ENCODE results near the gene ARL14EP.

DNA sequence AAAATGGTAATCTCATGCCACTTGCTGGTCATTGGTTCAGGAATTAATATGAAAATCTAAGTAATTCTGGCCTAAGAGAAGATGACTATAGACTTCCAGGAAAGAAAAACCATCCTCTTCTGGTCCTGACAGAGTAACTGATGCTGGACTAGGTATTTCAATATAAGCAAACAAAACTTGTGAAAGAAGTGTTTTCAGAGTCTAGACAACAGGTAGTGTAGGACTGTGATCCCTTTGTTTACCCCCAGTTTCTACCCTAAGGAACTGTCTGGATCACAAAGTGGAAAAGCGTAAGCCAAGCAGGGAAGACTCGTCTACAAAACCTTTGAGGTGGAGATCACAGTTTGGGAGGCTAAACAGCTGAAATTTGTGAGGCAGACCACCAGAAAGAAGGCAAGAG, 30.4 kb upstream of the ARL14EP start:
- TF ChIP-seq BHLHE40 (IDR thresholded peaks at IDR 0.05; ENCODE audit: borderline replicate concordance), result no peak
- TF ChIP-seq NFRKB (IDR thresholded peaks at IDR 0.05), result no peak
- no peak for TF ChIP-seq FOXA1 (IDR thresholded peaks at IDR 0.05)
- TF ChIP-seq HDGF (IDR thresholded peaks at IDR 0.05; ENCODE audit: borderline replicate concordance), result no peak
- TF ChIP-seq ELF4 (IDR thresholded peaks at IDR 0.05), result no peak
- TF ChIP-seq TARDBP (IDR thresholded peaks at IDR 0.05), result no peak

Data from HEK293T (cell line).